Liver (tissue), 3 donors: ENCODE measurements around the gene NFE2L2.

Experiments
- ATF3 ChIP-seq: IDR thresholded peaks from 2 replicates; pipeline ENCODE4 v1.6.1; 2016; ENCODE audit warnings: antibody characterized with exemption
- CTCF ChIP-seq: fragments of 150-350 bp; IDR thresholded peaks from 2 replicates; pipeline ENCODE4 v1.5.1; 2017; ENCODE audit warnings: improper control_type of control experiment, low read depth, low read length; ENCODE audit not compliant: missing input control
- GABPA ChIP-seq, 2 donors: IDR thresholded peaks in 1 of 2; conservative IDR thresholded peaks in 1 of 2; 2 replicates each; pipeline ENCODE4 v1.6.1; 2016; ENCODE audit warnings: antibody characterized with exemption in 2 of 2, mild to moderate bottlenecking in 1 of 2, moderate library complexity in 1 of 2
- HNF4G ChIP-seq: IDR thresholded peaks from 2 replicates; pipeline ENCODE4 v1.6.1; 2016; ENCODE audit warnings: antibody characterized with exemption
- JUND ChIP-seq, 2 donors: IDR thresholded peaks; 2 replicates each; pipeline ENCODE4 v1.6.1; 2016; ENCODE audit warnings: antibody characterized with exemption in 2 of 2
- RAD21 ChIP-seq, 2 donors: IDR thresholded peaks; 2 replicates each; pipeline ENCODE4 v1.6.1; 2016; ENCODE audit warnings: antibody characterized with exemption in 2 of 2, mild to moderate bottlenecking in 2 of 2
- SP1 ChIP-seq: IDR thresholded peaks from 2 replicates; pipeline ENCODE4 v1.6.1; 2018; ENCODE audit warnings: antibody characterized with exemption, mild to moderate bottlenecking
- TAF1 ChIP-seq: conservative IDR thresholded peaks from 2 replicates; pipeline ENCODE4 v1.6.1; 2016; ENCODE audit warnings: antibody characterized with exemption, mild to moderate bottlenecking
- YY1 ChIP-seq: IDR thresholded peaks from 2 replicates; pipeline ENCODE4 v1.6.1; 2016; ENCODE audit warnings: antibody characterized with exemption, mild to moderate bottlenecking
- ZBTB33 ChIP-seq: IDR thresholded peaks from 2 replicates; pipeline ENCODE4 v1.6.1; 2016; ENCODE audit warnings: antibody characterized with exemption
- TF ChIP-seq, protein P1 (sequence below): IDR thresholded peaks from 2 replicates; pipeline ENCODE4 v1.6.1; 2016; ENCODE audit warnings: antibody characterized with exemption
- TF ChIP-seq, protein P2 (sequence below): IDR thresholded peaks from 2 replicates; pipeline ENCODE4 v1.6.1; 2016; ENCODE audit warnings: antibody characterized with exemption, mild to moderate bottlenecking
- donor health status: healthy.
- donor health status: healthy.

DNA sequence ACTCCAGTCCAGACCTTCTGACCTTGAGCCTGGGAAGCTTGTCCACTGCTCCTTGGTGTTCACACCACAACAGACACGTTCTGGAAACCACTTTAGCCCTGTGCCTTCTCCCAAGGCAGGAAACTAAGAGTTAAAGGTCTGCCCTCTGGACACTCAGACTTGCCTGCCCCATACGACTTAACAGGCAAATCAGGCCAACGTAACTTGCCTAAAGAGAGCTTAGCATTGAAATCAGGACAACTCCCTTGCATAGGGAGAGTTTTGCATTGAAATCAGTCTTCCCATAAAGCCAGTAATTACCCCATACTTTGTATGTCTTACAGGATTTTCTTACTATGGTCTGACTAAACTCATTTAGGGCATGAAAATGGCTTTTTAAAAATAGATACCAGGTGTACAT is 18.5 kb downstream of the NFE2L2 start:
- TF ChIP-seq CTCF (no peak), TAF1 (no peak), SP1 (no peak), GABPA (IDR thresholded peaks at IDR 0.05 in 1 of 2, conservative IDR thresholded peaks at IDR 0.05 in 1 of 2) (no peak), YY1 (no peak), ATF3 (no peak), JUND (IDR thresholded peaks at IDR 0.05) (no peak), RAD21 (IDR thresholded peaks at IDR 0.05) (no peak), ZBTB33 (no peak), HNF4G (no peak)
- TF ChIP-seq, protein P1, sequence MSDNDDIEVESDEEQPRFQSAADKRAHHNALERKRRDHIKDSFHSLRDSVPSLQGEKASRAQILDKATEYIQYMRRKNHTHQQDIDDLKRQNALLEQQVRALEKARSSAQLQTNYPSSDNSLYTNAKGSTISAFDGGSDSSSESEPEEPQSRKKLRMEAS = no peak
- TF ChIP-seq, protein P2, sequence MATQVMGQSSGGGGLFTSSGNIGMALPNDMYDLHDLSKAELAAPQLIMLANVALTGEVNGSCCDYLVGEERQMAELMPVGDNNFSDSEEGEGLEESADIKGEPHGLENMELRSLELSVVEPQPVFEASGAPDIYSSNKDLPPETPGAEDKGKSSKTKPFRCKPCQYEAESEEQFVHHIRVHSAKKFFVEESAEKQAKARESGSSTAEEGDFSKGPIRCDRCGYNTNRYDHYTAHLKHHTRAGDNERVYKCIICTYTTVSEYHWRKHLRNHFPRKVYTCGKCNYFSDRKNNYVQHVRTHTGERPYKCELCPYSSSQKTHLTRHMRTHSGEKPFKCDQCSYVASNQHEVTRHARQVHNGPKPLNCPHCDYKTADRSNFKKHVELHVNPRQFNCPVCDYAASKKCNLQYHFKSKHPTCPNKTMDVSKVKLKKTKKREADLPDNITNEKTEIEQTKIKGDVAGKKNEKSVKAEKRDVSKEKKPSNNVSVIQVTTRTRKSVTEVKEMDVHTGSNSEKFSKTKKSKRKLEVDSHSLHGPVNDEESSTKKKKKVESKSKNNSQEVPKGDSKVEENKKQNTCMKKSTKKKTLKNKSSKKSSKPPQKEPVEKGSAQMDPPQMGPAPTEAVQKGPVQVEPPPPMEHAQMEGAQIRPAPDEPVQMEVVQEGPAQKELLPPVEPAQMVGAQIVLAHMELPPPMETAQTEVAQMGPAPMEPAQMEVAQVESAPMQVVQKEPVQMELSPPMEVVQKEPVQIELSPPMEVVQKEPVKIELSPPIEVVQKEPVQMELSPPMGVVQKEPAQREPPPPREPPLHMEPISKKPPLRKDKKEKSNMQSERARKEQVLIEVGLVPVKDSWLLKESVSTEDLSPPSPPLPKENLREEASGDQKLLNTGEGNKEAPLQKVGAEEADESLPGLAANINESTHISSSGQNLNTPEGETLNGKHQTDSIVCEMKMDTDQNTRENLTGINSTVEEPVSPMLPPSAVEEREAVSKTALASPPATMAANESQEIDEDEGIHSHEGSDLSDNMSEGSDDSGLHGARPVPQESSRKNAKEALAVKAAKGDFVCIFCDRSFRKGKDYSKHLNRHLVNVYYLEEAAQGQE = no peak
